GM10248 (cell line): ENCODE data around the gene TMEM201.
A peak's percentile ranks its signal among the peaks of the same experiment; 100 is the strongest.

Source experiments
- CTCF ChIA-PET: fragments of 300-600 bp; sonication (Branson Sonifier 250); formaldehyde crosslinking; extraction: SDS; loops from one replicate; lab custom pipeline; 2021; ENCODE audit warnings: antibody characterized with exemption; lab: Yijun Ruan, JAX
- POLR2A ChIA-PET: fragments of 350-650 bp; sonication (Branson Sonifier 250); formaldehyde crosslinking; extraction: SDS; loops from one replicate; lab custom pipeline; 2020; ENCODE audit warnings: antibody characterized with exemption; lab: Yijun Ruan, JAX
- DNase-seq: peaks from one replicate; pipeline ENCODE4 v3.0.0; 2012; ENCODE audit errors: extremely low spot score
- CTCF ChIP-seq: IDR thresholded peaks from 2 replicates; pipeline ENCODE4 v1.5.1; 2012; ENCODE audit warnings: mild to moderate bottlenecking, low read depth; ENCODE audit errors: extremely low read depth, missing control alignments, control extremely low read depth

Gene TMEM201

GRCh38 chr1:9612162-9612845, 23.6 kb downstream of the TMEM201 start:
- TF ChIP-seq CTCF, result no peak
- ChIA-PET POLR2A (no interaction called here), CTCF (interaction anchor here (0.7 to 2.3 kb wide), 2 partner anchors 15 to 261 kb away, joined by 3 to 12 read pairs; no protein-coding TSS in a partner anchor)
- no peak for DNase-seq

GRCh38 chr1:9612871-9613624, 24.3 kb downstream of the TMEM201 start:
- CTCF ChIA-PET, result interaction anchor here (2.3 to 4.2 kb wide), 3 partner anchors 10 to 256 kb away, joined by 8 to 21 read pairs (median 12); no protein-coding TSS in a partner anchor
- no peak for DNase-seq
- TF ChIP-seq CTCF, result no peak
- POLR2A ChIA-PET, result no interaction called here

GRCh38 chr1:9613625-9614299, 25.1 kb downstream of the TMEM201 start:
- no peak for DNase-seq
- TF ChIP-seq CTCF, result no peak
- ChIA-PET CTCF (interaction anchor here (2.3 to 4.2 kb wide), 4 partner anchors 10 to 255 kb away, joined by 7 to 21 read pairs (median 10); no protein-coding TSS in a partner anchor), POLR2A (interaction anchor here (0.6 kb wide), 1 partner anchor 44 kb away, joined by 3 read pairs; no protein-coding TSS in a partner anchor)

GRCh38 chr1:9615316-9616063, 26.8 kb downstream of the TMEM201 start:
- DNase-seq, result peak; percentile 83
- TF ChIP-seq CTCF, result peak; percentile 86
- ChIA-PET CTCF (interaction anchor here (0.7 to 4.5 kb wide), 39 partner anchors 8 to 301 kb away, joined by 3 to 37 read pairs (median 5); partner anchors contain the start of genes PIK3CD and TMEM201), POLR2A (no interaction called here)

- ChIA-PET CTCF (interaction anchor here (1.0 to 4.5 kb wide), 3 partner anchors 9 to 249 kb away, joined by 3 to 37 read pairs (median 4); no protein-coding TSS in a partner anchor), POLR2A (no interaction called here)
- no peak for TF ChIP-seq CTCF
Measured at GRCh38 chr1:9618909-9619679, 30.4 kb downstream of the TMEM201 start.

More at GRCh38 chr1:9618909-9619679, 30.4 kb downstream of the TMEM201 start:
- DNase-seq, result no peak
